ENCODE results near the gene ZMYND19.

DNA sequence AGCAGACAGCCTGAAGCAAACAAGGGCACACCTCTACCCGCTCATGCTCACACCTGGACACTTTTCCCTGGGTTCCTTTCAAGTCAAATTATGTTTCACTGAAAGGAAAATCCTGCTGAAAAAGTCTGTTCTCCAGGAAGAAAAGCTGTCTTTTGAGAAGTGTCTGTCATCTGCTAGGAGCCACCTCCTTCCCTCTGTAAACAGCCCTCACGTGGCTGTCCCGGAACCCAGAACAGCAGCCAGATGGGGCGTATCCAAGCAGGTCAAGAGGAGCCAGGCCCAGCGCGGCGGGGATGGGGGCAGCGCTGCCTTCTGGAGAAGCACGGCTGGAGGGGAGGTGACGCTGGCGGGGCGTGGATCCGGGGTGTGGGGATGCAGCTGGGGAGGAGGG, 40.1 kb downstream of the ZMYND19 start, which contains the start of gene PNPLA7:
- TF ChIP-seq, protein P1, sequence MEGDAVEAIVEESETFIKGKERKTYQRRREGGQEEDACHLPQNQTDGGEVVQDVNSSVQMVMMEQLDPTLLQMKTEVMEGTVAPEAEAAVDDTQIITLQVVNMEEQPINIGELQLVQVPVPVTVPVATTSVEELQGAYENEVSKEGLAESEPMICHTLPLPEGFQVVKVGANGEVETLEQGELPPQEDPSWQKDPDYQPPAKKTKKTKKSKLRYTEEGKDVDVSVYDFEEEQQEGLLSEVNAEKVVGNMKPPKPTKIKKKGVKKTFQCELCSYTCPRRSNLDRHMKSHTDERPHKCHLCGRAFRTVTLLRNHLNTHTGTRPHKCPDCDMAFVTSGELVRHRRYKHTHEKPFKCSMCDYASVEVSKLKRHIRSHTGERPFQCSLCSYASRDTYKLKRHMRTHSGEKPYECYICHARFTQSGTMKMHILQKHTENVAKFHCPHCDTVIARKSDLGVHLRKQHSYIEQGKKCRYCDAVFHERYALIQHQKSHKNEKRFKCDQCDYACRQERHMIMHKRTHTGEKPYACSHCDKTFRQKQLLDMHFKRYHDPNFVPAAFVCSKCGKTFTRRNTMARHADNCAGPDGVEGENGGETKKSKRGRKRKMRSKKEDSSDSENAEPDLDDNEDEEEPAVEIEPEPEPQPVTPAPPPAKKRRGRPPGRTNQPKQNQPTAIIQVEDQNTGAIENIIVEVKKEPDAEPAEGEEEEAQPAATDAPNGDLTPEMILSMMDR (IDR thresholded peaks at IDR 0.05), result no peak
- TF ChIP-seq POLR2A (IDR thresholded peaks at IDR 0.05) (no peak), POLR2AphosphoS5 (IDR thresholded peaks at IDR 0.05) (peak; percentile 16 to 68 (median 56))

All from breast epithelium (tissue), 3 donors.